Stimulated activated CD8-positive, alpha-beta memory T cell treated with anti-CD3 and anti-CD28 coated beads, Interleukin-12 subunit alpha, Interleukin-12 subunit beta, amount 100 ng/mL, for 4 hours (primary cell): Measurements from ENCODE around the gene PAK1.
"Not testable (repeated sequence)": the region's sequence is repeated elsewhere in the genome, so short reads cannot be mapped to it uniquely, and the experiment has no call there.

Source experiments
- DNase-seq: peaks from one replicate; pipeline ENCODE4 v3.0.0-alpha.2; 2020; ENCODE audit warnings: low read depth

PAK1 gene

DNA sequence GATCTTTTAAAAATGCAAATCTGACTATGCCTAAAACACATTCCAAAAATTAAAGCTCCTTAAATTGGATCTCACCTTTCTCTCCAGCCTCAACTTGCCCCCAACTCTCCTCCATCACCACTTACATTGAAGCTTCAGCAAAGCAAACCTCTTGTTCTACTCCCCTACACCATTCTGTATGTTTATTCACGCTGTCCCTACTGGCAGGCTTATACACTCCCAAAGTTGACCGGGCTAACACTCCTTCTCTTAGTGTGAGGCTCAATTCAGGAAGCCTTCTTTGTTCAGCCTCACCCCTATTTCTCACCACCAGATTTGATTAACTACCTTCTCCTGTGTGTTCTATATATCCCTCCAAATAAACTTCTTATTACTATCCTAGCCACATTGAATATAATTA is 170.6 kb downstream of the PAK1 start:
- no peak for DNase-seq

DNA sequence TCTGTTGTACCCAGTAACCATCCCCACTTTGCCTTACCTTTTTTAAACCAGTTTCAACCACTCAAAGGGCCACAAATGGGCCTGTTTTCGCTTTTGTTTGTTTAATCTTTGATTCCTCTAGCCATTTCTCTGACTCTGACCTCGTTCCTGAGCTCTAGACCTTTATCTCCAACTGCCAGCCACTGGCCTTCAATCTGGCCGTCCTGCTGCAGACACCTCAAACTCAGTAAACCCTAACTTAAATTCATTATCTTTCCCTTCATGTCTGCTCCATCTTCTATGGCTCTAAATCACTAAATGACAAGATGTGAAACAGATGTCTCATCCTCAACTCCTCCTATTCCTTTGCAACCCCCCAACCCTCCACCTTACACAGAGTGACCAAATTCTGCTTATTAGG is 171.1 kb downstream of the PAK1 start:
- DNase-seq = no peak

DNA sequence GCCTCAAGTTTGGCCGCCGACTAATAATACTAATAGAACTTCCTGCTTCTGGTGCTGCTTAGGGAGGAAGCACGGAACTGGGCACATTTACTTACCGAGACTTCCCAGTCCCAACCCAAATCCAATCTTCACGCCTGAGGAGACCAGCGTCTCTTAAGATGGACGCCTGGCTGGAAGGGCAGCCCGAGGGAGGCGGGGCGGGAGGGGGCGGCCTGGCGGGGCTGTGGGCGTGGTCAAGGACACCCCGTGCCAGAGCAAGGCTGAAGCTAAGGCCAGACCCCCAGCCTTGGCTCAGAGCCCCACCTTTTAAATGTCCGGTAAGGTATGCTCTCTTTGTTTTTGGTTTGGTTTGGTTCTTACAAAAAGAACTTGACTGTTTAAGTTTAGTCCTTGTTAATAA is 172.4 kb downstream of the PAK1 start, which contains the start of gene GDPD4:
TSS of gene GDPD4 (minus strand) at position 177 of the 400 bp plus-strand sequence. CDS start 16,549 bp downstream, outside the sequence.
- no peak for DNase-seq

DNA sequence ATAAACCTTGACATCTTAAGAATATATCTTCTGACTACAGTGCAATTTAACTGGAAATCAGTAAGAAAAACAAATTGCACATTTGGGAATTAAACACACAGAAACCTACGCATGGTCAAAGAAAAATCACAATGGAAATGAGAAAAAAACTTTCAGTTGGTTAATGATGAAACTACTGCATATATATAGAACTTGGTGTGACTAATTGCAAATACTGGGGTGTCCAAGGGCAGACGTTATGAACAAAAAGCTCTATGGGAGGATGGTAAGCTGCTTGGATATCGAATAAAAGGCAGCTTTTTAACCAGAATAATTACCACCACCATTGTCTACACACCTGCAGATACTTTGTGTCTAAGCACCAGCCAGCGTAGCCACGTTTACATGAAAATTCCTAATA is 173.2 kb downstream of the PAK1 start:
- DNase-seq = no peak

DNA sequence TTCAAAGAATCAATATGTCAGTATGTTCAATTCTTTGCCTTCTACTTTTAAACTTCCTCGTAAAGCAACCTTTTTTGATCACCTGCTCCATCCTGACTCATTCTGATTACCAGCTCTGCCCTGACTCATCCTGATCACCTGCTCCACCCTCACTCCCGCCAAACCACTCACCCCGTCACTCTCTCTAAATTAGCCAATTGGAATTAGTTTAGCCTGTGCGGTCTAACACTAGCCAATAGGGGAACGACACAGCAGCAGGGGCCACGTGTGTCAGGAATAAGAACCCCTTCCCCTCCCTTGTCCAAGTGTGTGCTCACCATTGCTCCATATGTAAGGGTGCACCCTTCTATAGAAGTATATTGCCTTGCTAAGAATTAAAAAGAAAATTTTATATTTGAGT is 173.9 kb downstream of the PAK1 start:
- not testable (repeated sequence) for DNase-seq

DNA sequence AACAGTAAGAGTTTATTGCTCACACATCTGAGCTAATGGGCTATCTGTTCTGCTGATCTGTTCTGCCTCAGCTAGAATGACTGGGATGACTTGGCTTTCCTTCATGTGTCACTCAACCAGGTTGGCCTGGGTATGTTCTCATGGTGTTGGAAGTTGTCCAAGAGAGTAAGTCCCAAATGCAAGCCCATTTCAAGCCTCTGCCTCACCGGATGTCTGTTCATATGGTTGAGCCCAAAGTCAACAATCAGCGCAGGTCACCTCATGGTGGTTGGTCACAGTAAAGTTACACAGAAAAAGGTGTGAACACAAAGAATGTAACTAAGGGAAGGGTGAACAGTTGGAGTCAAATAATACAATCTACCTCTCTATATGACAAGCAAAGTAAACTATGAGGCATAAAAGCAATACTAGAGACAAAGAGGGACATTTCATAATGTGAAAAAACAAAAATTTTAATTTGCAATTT is 174.3 kb downstream of the PAK1 start:
- DNase-seq = no peak

DNA sequence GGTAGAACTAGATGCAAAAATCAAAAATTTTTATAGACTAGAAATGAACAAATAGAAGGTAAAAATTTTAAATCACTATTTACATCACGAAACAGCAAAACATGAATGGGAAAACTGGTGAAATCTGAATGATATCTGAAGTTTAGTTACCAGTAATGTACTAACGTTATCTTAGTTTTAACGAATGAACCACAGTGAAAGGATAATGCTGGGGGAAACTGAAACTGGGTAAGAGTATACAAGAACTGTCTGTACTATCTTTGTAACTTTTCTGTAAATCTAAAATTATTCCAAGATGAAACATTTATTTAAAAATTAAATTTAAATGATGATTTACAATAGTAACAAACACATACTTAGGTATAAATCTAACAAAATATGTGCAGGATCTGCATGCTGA is 179.9 kb downstream of the PAK1 start:
- DNase-seq = no peak

DNA sequence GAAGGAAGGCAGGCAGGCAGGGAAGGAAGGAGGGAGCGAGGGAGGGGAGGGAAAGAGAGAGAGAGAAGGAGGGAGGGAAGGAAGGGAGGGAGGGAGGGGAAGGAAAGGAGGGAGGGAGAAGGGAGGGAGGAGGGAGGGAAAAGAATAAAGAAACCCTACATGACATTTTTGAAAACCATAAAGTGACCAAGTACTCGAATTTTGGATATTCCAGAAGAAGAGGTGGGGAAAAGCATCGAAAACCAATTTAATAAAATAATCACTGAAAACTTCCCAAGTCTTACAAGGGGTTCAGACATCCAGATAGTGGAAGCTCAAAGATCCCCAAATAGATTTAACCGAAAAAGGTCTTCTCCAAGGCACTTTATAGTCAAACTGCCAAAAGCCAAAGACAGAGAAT is 184.2 kb downstream of the PAK1 start:
- no peak for DNase-seq

DNA sequence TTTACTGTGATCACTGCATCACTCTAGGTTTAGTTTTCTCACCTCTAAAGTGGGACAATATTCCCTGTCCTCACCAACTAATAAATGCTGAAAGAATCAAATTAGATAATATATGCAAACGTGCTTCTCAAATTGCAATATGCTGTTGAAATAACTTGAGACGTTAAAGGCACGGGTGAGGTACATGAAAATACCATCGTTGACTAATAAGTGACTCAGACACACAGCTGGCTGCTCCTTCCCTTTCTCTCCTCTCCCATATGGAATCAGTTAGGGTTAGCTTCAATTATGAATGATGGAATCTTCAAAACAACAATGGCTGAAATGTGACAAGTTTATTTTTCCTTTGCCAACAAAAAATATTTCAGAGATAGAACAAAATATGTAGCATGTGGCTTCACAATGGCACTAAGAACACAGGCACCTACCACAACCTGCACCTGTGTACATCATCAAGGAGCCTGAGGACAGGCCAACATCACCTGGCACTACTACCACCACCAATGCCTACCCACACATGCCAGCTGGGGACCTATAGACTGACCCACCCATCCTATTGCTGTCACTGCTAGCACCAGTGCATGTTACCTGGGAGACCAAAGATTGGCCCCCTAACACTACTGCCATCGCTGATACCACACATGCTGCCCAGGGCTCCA is 186.2 kb downstream of the PAK1 start:
- DNase-seq = no peak

DNA sequence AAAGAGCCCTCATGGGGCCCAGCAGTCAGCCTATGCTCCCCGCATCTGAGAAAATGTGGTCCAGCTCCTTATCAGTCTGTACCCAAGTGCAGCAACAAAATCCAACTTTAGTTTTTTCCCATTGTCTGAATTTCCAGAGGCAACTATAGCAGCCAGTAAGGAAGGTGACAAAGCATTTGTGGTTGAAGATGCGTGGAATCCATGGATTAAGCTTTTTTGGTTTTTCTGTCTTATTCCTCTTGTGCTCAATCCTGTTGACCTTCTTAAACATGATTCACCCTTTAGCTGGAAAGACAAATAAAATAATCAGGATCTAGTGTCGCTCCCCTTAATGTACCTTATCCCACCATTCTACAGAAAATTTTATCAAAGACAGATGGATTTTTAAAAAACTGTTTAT is 186.8 kb downstream of the PAK1 start:
- no peak for DNase-seq

DNA sequence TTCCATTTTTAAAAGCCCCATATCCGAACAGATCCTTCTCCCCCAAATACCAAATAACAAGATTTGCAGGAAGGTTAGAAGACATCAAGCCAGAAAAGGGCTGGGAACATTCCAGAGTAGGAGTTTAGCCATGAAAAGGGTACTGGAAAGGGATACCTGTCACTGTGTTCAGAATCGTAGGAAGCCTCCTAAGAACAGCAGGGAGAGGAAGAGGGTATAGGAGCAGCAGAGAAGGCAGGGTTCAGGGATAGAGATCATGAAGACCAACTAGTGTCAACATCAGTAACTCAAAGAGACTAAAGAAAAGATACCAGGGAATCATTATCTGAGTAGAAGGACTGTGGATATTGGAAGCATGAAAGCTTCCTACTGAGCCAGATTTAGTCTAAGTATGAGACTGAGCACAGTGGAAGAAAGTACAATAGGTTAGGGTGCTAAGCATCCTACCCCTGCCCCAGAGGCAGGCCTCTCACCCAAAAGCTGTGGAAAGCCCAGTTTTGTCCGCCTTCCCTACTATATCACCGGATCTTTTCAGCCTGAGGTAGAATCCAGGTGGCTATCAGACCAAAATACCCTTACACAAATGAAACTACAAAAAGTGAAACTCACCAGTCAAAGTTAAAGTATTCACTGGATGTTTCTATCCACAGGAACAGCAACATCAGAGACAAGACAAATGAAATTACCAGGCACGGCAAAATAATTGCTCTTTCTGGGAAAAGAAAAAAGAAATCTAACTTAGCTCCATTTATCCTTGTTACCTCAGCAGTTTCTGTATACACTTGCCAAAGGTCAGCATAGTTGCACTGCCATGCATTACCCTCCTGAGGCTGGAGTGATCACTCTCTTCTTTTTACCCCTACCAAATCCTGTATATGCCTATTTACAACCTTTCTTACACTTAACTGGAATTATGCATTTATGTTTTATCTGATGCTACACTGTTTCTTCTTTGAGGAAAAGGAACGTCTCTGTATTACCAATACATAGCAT is 189.1 kb downstream of the PAK1 start:
- no peak for DNase-seq

DNA sequence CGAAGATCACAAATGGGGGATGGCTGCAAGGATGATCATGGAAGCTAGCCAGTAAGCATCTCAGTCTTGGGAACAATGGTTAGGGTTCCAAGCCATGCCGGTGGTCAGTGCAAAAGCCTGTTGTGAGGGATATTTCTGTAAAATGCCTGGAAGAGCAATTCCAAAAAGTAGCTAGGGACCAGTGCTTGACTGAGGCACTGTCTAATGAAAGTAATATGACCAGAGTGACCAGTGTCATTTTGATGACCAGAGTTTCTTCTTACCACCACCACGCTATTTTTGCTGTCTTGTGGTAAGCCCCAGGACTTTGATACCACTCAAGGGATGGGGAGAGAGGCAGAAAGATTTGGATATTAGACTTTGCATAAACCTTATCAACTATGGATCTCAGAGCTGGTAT is 190.8 kb downstream of the PAK1 start:
- no peak for DNase-seq

DNA sequence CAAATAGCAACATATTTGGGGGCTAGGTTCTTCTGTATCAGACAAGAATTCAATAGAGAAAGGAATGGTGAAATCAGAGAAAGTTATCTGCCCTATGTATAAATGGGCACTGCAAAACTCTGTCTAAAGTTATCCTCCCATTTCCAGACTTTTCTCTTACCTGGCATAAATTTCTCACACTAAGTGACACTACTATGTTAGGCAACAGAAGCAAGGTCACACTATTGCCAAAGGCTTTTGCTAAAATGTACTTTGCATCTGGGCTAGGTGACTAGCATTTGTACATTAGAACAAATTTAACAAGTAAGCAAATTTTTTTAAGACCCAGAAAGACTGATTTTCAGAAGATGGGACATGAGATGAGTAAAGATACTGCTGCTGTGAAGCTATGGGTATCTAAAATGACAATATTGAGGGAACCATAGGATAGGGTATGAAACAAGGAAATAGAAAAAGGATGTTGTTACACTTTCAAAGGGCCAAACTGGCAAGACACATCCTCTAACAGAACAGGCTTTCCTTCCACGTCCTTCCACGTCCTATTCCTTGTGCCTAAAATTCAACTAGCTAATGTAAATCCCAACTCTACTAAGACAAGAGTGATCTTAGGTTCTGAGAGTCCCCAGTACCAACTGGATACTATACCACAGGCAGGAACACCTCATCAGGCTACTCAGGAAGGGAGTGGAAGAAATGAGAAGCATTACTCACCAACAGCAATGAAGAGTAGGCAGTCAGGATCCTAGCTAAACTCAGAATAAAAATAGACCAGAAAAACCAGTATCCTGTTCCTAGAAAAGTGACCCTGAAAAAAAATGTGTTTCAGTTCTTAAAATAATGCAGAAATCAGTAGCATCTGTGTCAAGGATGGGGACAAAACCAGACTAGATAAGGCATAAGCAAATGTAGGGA is 195.0 kb downstream of the PAK1 start:
- no peak for DNase-seq

DNA sequence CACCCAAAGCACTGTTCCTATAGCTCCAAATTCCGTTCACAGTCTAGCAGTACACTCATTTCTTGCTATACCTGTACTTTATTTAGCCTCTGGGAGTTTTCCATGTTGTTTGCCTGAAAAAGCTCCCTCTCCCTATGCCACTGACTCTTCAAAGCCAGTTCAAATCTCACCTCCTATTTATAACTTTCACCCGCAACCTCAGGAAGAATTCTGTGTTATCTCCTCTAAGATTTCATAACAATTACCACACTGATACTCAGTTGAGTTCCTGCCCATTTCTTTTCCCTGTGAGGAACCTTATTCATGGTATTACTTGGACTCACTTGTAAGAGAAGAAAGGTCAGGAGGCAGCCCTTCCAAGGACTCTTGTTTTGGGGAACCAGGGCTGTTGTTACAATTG is 197.6 kb downstream of the PAK1 start:
- DNase-seq = no peak
